MM.1S (cell line): ENCODE data around the gene PP2D1.

Experiments used
- CTCF ChIP-seq: fragments of 300-600 bp; sonication (generic); IDR thresholded peaks from 2 replicates; pipeline ENCODE4 v1.5.1; 2016; ENCODE audit warnings: antibody characterized with exemption, low read length, mixed read lengths
- EZH2 ChIP-seq: fragments of 300-600 bp; sonication (generic); optimal IDR thresholded peaks from 2 replicates; pipeline ENCODE3; 2017; ENCODE audit warnings: low read depth, mild to moderate bottlenecking, antibody characterized with exemption, low read length, mixed read lengths

DNA sequence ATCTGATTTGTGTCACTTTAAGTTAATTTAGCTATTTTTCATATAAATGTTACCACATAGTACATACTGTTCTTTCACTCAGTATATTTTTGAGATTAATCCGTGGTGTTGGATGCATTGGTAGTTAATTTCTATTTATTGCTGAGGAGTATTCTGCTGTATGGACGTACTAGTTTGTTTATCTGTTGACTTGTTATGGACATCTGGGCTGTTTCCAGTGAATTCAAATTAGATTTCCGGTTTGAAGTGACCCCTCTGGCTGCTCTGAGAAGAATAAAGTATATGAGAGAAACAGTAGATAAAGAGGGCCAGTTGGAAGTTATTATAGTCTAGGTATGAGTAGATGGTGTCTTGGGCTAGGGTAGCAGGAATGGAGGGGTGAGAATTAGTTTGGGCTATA is 43.8 kb upstream of the PP2D1 start:
- TF ChIP-seq CTCF: no peak
- no peak for TF ChIP-seq EZH2
